Activated CD4-positive, alpha-beta T cell treated with anti-CD3 and anti-CD28 coated beads, Interleukin-2, amount 10 ng/mL, durations not matched to agents 7 days and 5 days (primary cell): ENCODE measurements around the gene AOPEP. TPM values are rescaled to one million over a fixed set of nuclear protein-coding genes. Genes with fewer than 3 reads are reported as not detected.

ENCODE experiments used
- CTCF ChIA-PET: fragments of 350-600 bp; sonication (Branson Sonifier 250); formaldehyde crosslinking; loops from one replicate; lab custom pipeline; 2021; ENCODE audit warnings: antibody characterized with exemption; lab: Charles Lee
- POLR2A ChIA-PET: fragments of 350-600 bp; sonication (Branson Sonifier 250); formaldehyde crosslinking; loops from one replicate; lab custom pipeline; 2021; ENCODE audit warnings: antibody characterized with exemption; lab: Charles Lee
- DNase-seq: peaks from one replicate; pipeline ENCODE4 v3.0.0-alpha.2; 2020
- H3K27ac Mint-ChIP-seq: one replicate; pipeline ENCODE4 v1.8.0; 2021; ENCODE audit warnings: mild to moderate bottlenecking, moderate library complexity, mixed read lengths
- H3K27me3 Mint-ChIP-seq: one replicate; pipeline ENCODE4 v1.8.0; 2021; ENCODE audit warnings: mixed read lengths
- H3K36me3 Mint-ChIP-seq: one replicate; pipeline ENCODE4 v1.8.0; 2021; ENCODE audit warnings: low read depth, mixed read lengths
- H3K4me1 Mint-ChIP-seq: one replicate; pipeline ENCODE4 v1.8.0; 2021; ENCODE audit warnings: mixed read lengths
- H3K4me3 Mint-ChIP-seq: one replicate; pipeline ENCODE4 v1.8.0; 2021; ENCODE audit warnings: mild to moderate bottlenecking, moderate library complexity, mixed read lengths
- H3K9me3 Mint-ChIP-seq: one replicate; pipeline ENCODE4 v1.8.0; 2021; ENCODE audit warnings: mixed read lengths
- total RNA-seq, 2 experiments: library from RNA; stranded (reverse); gene quantifications; one replicate each; pipeline ENCODE4 v1.2.3, GENCODE V29; 2021

AOPEP gene
- total RNA-seq, 2 experiments from 2014 or later, result 9.7 to 10.7 TPM

DNA sequence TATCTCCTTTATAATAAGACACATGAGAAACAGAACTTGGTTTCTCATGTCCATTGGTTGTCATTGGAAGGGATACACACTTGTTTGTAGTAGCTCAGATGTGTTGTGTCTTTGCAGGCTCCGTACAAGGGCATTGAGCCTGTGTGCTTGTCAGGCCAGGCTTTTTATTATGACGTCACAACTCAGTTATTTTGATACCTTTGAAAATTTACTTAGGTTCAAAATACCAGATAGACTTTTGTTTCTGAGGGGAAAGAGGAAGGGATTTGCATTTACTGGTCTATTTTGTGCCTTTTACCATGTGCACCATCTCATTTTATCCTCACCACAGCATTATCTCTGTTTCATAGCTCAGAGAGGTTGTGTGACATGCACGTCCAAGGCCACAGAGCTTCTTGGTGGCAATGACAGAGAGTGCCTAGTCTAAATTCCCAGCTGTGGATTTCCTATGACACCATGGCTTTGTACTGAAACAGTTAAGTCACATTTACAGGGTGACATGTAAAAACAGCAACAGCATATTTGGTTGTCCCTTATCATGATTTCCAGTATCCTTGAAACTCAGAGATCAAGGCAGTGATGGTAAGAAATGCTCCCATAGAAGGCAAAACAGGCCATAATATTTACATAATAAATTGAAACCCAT, 268.7 kb downstream of the AOPEP start:
- no peak for DNase-seq
- ChIA-PET POLR2A (no interaction called here), CTCF (interaction anchor here (1.6 to 3.4 kb wide), 4 partner anchors 8 to 18 kb away, joined by 3 to 9 read pairs (median 4); no protein-coding TSS in a partner anchor)
- Mint-ChIP-seq H3K36me3 (no peaks in the 10 kb centered on the region), H3K4me1 (no peaks in the 10 kb centered on the region), H3K27ac (no peak overlapping the region), H3K9me3 (no peaks in the 10 kb centered on the region), H3K27me3 (peaks cover 5% of the 10 kb centered on the region), H3K4me3 (no peak overlapping the region)

DNA sequence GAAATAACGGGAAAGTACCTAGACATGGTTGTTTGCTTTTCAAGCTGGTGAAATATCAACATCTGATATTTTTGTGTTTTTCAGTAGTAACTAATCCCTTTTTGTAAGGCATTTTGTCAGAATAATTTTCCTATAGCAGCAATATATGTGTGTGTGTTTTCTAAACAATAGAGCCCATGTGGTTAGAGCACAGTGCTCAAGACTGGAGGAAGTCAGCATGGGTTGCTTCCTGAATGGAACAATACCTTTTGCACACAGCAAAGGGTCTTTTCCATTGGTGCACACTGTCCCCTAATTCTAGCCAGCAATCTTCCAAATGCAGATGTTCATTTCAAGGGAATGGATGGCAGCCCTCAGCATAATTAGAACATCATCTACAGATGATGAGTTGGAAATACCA, 270.1 kb downstream of the AOPEP start:
- ChIA-PET POLR2A (no interaction called here), CTCF (interaction anchor here (0.5 to 3.4 kb wide), 3 partner anchors 11 to 1298 kb away, joined by 3 to 9 read pairs (median 4); no protein-coding TSS in a partner anchor)
- Mint-ChIP-seq H3K27ac (no peak overlapping the region), H3K4me3 (no peak overlapping the region), H3K27me3 (peaks cover 13% of the 10 kb centered on the region), H3K9me3 (no peaks in the 10 kb centered on the region), H3K36me3 (no peaks in the 10 kb centered on the region), H3K4me1 (no peaks in the 10 kb centered on the region)
- no peak for DNase-seq

GRCh38 chr9:94997727-94998126, 271.2 kb downstream of the AOPEP start:
- Mint-ChIP-seq H3K36me3 (peaks cover 2% of the 10 kb centered on the region), H3K4me3 (no peak overlapping the region), H3K27ac (no peak overlapping the region), H3K4me1 (no peaks in the 10 kb centered on the region), H3K9me3 (no peaks in the 10 kb centered on the region), H3K27me3 (peaks cover 24% of the 10 kb centered on the region)
- ChIA-PET CTCF (no interaction called here), POLR2A (no interaction called here)
- no peak for DNase-seq

DNA sequence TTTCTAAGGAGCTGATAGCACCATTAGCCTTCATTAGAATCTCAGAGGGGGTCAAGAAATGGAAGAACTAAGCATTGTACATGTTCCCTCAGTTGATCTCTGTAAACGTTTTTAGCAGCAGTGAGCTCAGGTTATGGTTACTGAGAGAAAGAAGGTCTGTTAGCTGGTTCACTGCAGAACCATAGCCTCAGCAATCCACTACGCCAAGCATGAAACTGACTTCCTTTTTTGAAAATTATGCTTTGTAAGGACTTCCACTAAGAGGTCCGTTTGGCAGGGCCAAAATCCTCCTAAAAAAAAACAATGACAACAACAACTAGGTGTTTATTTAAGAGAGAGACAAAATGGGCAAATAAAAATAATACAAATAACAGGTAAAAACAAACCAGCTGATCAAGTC, 273.3 kb downstream of the AOPEP start:
- POLR2A ChIA-PET, result no interaction called here
- no peak overlapping the region for H3K4me3 Mint-ChIP-seq
- H3K9me3 Mint-ChIP-seq, result no peaks in the 10 kb centered on the region
- CTCF ChIA-PET, result no interaction called here
- H3K27me3 Mint-ChIP-seq, result peaks cover 35% of the 10 kb centered on the region
- H3K27ac Mint-ChIP-seq, result no peak overlapping the region
- no peak for DNase-seq
- peaks cover 2% of the 10 kb centered on the region for H3K36me3 Mint-ChIP-seq
- peaks cover 4% of the 10 kb centered on the region for H3K4me1 Mint-ChIP-seq

DNA sequence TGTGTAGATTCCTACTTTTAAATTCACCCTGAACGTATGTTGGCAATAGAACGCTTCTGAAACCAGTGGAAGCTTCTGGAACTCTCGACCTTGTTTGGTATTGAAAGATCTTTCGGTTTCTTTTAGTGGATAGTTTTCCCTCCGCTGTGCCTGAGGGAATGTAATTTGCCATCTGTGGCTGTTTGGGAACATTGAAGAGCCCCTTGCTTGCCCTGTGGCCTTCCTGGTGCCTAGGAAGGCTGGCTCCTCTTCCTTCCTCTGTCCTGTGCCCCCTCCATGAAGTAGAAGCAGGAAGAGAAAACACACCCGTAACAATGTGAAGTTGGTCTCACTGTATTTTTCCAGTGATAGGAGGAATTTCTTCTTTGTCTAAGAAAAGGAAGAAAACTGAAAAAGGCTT, 274.3 kb downstream of the AOPEP start:
- peaks cover 39% of the 10 kb centered on the region for H3K27me3 Mint-ChIP-seq
- CTCF ChIA-PET, result no interaction called here
- peaks cover 5% of the 10 kb centered on the region for H3K4me1 Mint-ChIP-seq

DNA sequence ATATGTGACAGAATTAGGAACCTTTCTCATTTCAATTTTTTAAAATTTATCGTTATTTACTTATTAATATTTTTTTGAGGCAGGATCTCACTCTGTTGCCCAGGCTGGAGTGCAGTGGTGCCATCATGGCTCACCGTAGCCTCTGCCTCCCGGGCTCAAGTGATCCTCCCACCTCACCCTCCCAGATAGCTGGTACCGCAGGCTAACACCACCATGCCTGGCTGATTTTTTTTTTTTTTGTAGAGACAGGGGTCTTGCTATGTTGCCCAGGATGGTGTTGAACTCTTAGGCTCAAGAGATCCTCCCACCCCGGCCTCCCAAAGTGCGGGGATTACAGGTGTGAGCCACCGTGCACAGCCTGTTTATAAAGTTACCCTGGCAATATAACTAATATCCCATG, 275.2 kb downstream of the AOPEP start:
- Mint-ChIP-seq H3K4me3 (no peak overlapping the region), H3K36me3 (peaks cover 4% of the 10 kb centered on the region), H3K27me3 (peaks cover 47% of the 10 kb centered on the region), H3K4me1 (peaks cover 8% of the 10 kb centered on the region), H3K9me3 (no peaks in the 10 kb centered on the region), H3K27ac (no peak overlapping the region)
- ChIA-PET POLR2A (interaction anchor here (0.6 kb wide), 1 partner anchor 1577 kb away, joined by 3 read pairs; no protein-coding TSS in a partner anchor), CTCF (interaction anchor here (0.9 to 1.0 kb wide), 2 partner anchors 12 to 13 kb away, joined by 3 to 6 read pairs; no protein-coding TSS in a partner anchor)
- no peak for DNase-seq

More for the DNA sequence above, 274.3 kb downstream of the AOPEP start:
- no peaks in the 10 kb centered on the region for H3K9me3 Mint-ChIP-seq
- peaks cover 2% of the 10 kb centered on the region for H3K36me3 Mint-ChIP-seq
- POLR2A ChIA-PET, result no interaction called here
- no peak for DNase-seq
- H3K4me3 Mint-ChIP-seq, result no peak overlapping the region
- no peak overlapping the region for H3K27ac Mint-ChIP-seq

- Mint-ChIP-seq H3K27ac (no peak overlapping the region), H3K4me1 (peaks cover 8% of the 10 kb centered on the region), H3K36me3 (peaks cover 4% of the 10 kb centered on the region), H3K9me3 (no peaks in the 10 kb centered on the region), H3K4me3 (peak overlapping the region; percentile 67), H3K27me3 (peaks cover 45% of the 10 kb centered on the region)
- POLR2A ChIA-PET, result no interaction called here
- no peak for DNase-seq
- CTCF ChIA-PET, result interaction anchor here (1.0 to 1.2 kb wide), 2 partner anchors 9 to 89 kb away, joined by 3 read pairs; no protein-coding TSS in a partner anchor
Observed at GRCh38 chr9:95003689-95004410, 277.4 kb downstream of the AOPEP start.

DNA sequence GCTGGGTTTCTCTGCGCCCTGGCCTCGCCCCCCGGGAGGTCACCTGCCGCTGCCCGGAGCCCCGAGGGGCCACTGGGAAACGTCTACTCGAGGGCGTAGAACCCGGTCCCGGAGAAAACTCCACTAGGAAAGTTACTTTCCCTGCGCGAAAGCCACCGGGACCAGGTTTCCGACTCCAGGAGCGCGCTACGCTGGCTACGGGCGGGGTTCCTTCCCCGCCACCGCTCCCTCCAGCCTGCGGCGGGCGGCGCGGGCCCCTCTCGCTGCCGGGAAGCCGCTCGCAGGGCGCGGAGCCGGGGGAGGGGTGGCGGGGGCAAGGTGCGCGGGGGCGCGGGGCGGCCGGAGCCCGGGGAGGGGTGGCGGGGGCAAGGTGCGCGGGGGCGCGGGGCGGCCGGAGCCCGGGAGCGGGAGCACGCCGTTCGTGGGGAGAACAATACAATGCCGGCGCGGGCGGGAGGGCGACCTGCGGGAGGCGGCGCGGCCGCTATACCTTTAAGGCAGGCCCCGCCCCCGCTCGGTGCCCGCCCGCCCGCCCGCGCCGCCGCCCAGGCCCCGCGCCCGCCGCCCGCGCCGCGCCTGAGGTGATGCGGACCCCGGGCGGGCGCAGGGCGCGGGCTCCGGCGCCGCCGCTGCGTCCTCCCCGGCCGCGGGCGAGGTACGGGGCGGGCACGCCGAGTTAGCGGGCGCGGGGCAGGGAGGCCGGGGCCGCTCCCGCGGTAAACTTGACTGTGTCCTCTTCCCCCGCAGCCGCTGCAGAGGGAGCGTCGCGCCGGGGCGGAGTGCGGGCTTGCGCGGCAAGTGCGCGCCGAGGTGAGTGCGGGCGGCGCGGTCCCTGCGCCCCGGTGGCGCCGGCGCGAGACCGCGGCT, 278.1 kb downstream of the AOPEP start:
- peaks cover 43% of the 10 kb centered on the region for H3K27me3 Mint-ChIP-seq
- no peaks in the 10 kb centered on the region for H3K9me3 Mint-ChIP-seq
- no peak overlapping the region for H3K27ac Mint-ChIP-seq
- CTCF ChIA-PET, result no interaction called here
- H3K4me1 Mint-ChIP-seq, result peaks cover 8% of the 10 kb centered on the region
- peak overlapping the region; percentile 67 for H3K4me3 Mint-ChIP-seq
- peaks cover 4% of the 10 kb centered on the region for H3K36me3 Mint-ChIP-seq
- POLR2A ChIA-PET, result no interaction called here
- peak; percentile 29 for DNase-seq

DNA sequence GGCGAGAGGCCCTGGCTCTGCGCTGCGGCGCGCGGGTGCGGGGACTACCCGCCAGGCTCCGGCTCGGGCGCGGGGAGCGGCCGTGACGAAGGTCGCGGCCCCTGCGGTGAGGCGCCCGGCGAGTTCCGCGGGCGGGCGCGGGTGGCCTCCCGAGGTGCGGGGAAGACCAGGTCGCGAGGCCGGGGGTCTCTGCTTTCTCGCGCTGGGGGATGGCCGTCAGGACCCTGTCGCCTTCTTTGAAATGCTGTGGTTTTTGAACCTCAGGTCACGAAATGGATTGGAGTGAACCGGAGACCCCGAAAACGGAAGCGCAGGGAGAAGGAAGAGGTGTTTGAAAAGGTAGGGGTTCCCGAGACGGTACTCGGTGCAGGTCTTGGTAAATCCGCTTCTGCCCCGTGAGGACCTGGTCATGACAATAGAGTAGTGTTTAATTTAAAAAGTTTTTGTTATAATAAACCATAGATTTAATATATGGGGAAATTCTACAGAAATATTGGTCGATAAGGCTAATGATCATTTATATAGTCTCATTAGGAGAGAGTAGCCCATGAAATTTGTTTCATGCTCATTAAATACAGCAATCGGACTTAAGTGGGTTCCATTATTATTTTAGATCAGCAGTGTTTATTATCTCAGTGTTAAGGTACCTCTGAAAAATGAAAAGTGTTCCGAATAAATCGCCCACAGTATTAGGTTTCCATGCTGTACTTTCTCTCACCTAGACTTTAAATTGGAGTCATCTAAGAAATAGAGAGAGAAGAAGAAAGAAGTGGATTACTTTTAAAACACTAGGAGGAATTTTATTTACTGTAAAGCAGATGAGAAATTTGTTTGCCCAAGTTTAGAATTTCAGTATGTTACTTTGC, 279.0 kb downstream of the AOPEP start:
- peaks cover 8% of the 10 kb centered on the region for H3K4me1 Mint-ChIP-seq
- H3K4me3 Mint-ChIP-seq, result peak overlapping the region; percentile 76
- ChIA-PET CTCF (no interaction called here), POLR2A (no interaction called here)
- H3K36me3 Mint-ChIP-seq, result peaks cover 4% of the 10 kb centered on the region
- H3K9me3 Mint-ChIP-seq, result no peaks in the 10 kb centered on the region
- no peak for DNase-seq
- no peak overlapping the region for H3K27ac Mint-ChIP-seq
- peaks cover 42% of the 10 kb centered on the region for H3K27me3 Mint-ChIP-seq

DNA sequence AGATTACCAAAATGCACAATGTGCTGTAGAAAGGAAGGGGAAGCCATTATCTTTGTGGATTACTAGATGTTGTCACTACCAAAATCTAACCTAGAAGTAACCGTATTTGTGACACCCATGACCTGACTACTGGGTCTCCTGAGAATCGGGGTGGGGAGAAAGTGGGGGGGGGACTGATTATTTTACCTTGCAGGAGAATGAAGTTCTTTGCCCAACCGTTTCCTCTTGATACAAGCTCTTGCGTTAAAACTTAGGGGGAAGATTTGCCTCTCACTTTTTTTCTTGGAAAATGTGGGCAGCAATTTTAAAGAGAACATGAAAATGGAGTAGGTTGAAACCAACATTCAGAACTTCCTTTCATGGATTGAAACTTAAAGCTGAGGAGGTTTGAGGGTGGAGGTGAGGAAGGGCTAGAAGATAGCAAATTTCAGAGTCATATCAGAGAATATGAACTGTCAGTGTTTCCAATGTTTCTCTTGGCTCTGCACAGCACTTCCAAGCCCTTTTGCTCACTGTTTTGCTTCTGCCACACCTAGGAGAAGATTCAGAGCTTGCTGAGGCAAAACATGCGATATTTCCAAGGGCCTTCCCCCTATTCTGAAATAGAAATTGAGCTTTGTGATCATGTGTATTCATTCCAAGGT, 280.8 kb downstream of the AOPEP start:
- Mint-ChIP-seq H3K36me3 (peaks cover 4% of the 10 kb centered on the region), H3K27ac (no peak overlapping the region), H3K27me3 (peaks cover 27% of the 10 kb centered on the region), H3K9me3 (no peaks in the 10 kb centered on the region), H3K4me3 (no peak overlapping the region), H3K4me1 (peaks cover 8% of the 10 kb centered on the region)
- ChIA-PET CTCF (no interaction called here), POLR2A (no interaction called here)
- DNase-seq, result no peak

DNA sequence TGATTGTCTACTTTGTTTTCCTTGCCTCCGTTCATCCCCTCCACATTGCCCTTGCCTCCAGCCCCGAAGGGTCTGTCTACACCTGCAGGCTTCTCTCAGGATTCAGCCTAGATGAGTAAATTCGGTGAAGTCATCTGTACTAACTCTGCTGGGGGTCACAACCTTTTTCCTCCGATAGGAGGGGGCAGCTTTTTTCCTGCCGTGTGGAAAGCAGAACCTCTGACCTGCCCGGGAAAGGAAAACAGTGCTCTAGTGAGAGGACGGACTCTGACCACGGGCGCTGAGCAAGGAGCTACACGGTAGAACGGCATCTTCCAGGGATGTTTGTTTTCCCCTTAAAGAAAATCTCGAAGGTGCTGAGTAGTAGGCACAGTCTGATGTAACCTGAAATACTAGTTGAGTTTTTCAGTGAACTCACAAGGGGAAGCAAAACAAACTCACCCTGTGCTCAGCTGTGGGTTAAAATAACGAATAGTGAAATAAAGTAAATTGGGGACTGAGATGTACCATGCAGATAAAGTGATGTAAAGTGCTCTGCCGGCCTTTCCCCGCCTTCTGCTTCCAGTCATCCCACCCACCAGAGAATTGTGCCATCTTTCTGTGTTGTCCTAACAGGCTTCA, 281.8 kb downstream of the AOPEP start:
- H3K4me1 Mint-ChIP-seq, result peaks cover 8% of the 10 kb centered on the region
- no peak overlapping the region for H3K4me3 Mint-ChIP-seq
- peaks cover 2% of the 10 kb centered on the region for H3K36me3 Mint-ChIP-seq
- H3K27me3 Mint-ChIP-seq, result peaks cover 18% of the 10 kb centered on the region
- ChIA-PET CTCF (interaction anchor here (0.5 kb wide), 1 partner anchor 8 kb away, joined by 4 read pairs; no protein-coding TSS in a partner anchor), POLR2A (interaction anchor here (0.6 kb wide), 1 partner anchor 833 kb away, joined by 4 read pairs; no protein-coding TSS in a partner anchor)
- H3K27ac Mint-ChIP-seq, result no peak overlapping the region
- H3K9me3 Mint-ChIP-seq, result no peaks in the 10 kb centered on the region
- DNase-seq, result no peak
